Stimulated activated CD4-positive, alpha-beta T cell treated with anti-CD3 and anti-CD28 coated beads, Interleukin-15, amount 100 ng/mL, for 1 hour (primary cell): ENCODE measurements around the gene TET3.

ENCODE experiments used
- DNase-seq, 2 donors: peaks; one replicate each; pipeline ENCODE4 v3.0.0-alpha.2; 2020; ENCODE audit warnings: low read depth in 1 of 2, low spot score in 1 of 2

The TET3 gene

GRCh38 chr2:74002505-74003421, 18.1 kb downstream of the TET3 start:
- DNase-seq: peak; percentile 63 to 67

- no peak for DNase-seq
Measured at GRCh38 chr2:74003494-74004211, 18.9 kb downstream of the TET3 start.

GRCh38 chr2:74004212-74005182, 19.8 kb downstream of the TET3 start:
- DNase-seq: no peak

- DNase-seq: no peak
Measured at GRCh38 chr2:74005786-74006185, 21.1 kb downstream of the TET3 start.

GRCh38 chr2:74006459-74006858, 21.7 kb downstream of the TET3 start:
- DNase-seq: no peak

- no peak for DNase-seq
Measured at GRCh38 chr2:74007121-74007520, 22.4 kb downstream of the TET3 start.

- DNase-seq: no peak
Measured at GRCh38 chr2:74007711-74008110, 23.0 kb downstream of the TET3 start.

- no peak for DNase-seq
Measured at GRCh38 chr2:74008761-74009395, 24.2 kb downstream of the TET3 start.

GRCh38 chr2:74009577-74009976, 24.9 kb downstream of the TET3 start:
- DNase-seq: no peak

- DNase-seq: no peak
Measured at GRCh38 chr2:74010087-74010541, 25.4 kb downstream of the TET3 start.

- DNase-seq: no peak
Measured at GRCh38 chr2:74011246-74011645, 26.5 kb downstream of the TET3 start.

GRCh38 chr2:74014813-74015212, 30.1 kb downstream of the TET3 start:
- DNase-seq: no peak

- no peak for DNase-seq
Measured at GRCh38 chr2:74017223-74017622, 32.5 kb downstream of the TET3 start.

- DNase-seq: no peak
Measured at GRCh38 chr2:74019516-74019915, 34.8 kb downstream of the TET3 start.

- DNase-seq: no peak
Measured at GRCh38 chr2:74020702-74021406, 36.1 kb downstream of the TET3 start.

GRCh38 chr2:74021407-74021755, 36.7 kb downstream of the TET3 start:
- DNase-seq: no peak

- no peak for DNase-seq
Measured at GRCh38 chr2:74024216-74024615, 39.5 kb downstream of the TET3 start.

GRCh38 chr2:74025971-74026612, 41.4 kb downstream of the TET3 start:
- no peak for DNase-seq

GRCh38 chr2:74026687-74027241, 42.1 kb downstream of the TET3 start:
- no peak for DNase-seq
